Smooth muscle cell (in vitro differentiated cells): Measurements from ENCODE around the gene SLC39A10. TPM values are rescaled to one million over a fixed set of nuclear protein-coding genes. Genes with fewer than 3 reads are reported as not detected.

ENCODE experiments used
- DNase-seq: peaks from one replicate; lab custom pipeline; 2025; ENCODE audit not compliant: unreplicated experiment; lab: John Stamatoyannopoulos, UW
- H2AFZ ChIP-seq: fragments of 200-600 bp; sonication (generic); 2 replicates; pipeline ENCODE4 v1.6.0; 2016; ENCODE audit warnings: antibody characterized with exemption, low read depth, mild to moderate bottlenecking
- H3F3A ChIP-seq: fragments of 200-600 bp; sonication (generic); 2 replicates; pipeline ENCODE4 v1.6.0; 2017; ENCODE audit warnings: antibody characterized with exemption, low read depth
- H3K27ac ChIP-seq: fragments of 200-600 bp; sonication (generic); 2 replicates; pipeline ENCODE4 v1.5.1; 2016; ENCODE audit warnings: low read depth, mild to moderate bottlenecking
- H3K27me3 ChIP-seq: fragments of 200-600 bp; sonication (generic); 2 replicates; pipeline ENCODE4 v1.6.1; 2016; ENCODE audit warnings: low read depth, mild to moderate bottlenecking
- H3K36me3 ChIP-seq: fragments of 200-600 bp; sonication (generic); 2 replicates; pipeline ENCODE4 v1.5.1; 2016; ENCODE audit warnings: low read depth
- H3K4me1 ChIP-seq: fragments of 200-600 bp; sonication (generic); 2 replicates; pipeline ENCODE4 v1.5.1; 2016; ENCODE audit warnings: low read depth
- H3K4me2 ChIP-seq: fragments of 200-600 bp; sonication (generic); 2 replicates; pipeline ENCODE4 v1.6.0; 2016; ENCODE audit warnings: mild to moderate bottlenecking
- H3K4me3 ChIP-seq: fragments of 200-600 bp; sonication (generic); 2 replicates; pipeline ENCODE4 v1.5.1; 2016; ENCODE audit warnings: mild to moderate bottlenecking
- H3K79me2 ChIP-seq: fragments of 200-600 bp; sonication (generic); 2 replicates; pipeline ENCODE4 v1.6.0; 2016; ENCODE audit warnings: low read depth, mild to moderate bottlenecking
- H3K9ac ChIP-seq: fragments of 200-600 bp; sonication (generic); 2 replicates; pipeline ENCODE4 v1.6.0; 2016; ENCODE audit warnings: low read depth
- H3K9me3 ChIP-seq: fragments of 200-600 bp; sonication (generic); replicated peaks from 2 replicates; pipeline ENCODE4 v1.5.1; 2016; ENCODE audit warnings: low read depth
- H4K20me1 ChIP-seq: fragments of 200-600 bp; sonication (generic); 2 replicates; pipeline ENCODE4 v1.6.0; 2016; ENCODE audit warnings: low read depth
- WGBS: methylation state at CpG from one replicate; pipeline ENCODE4 v1.1.7; 2016; ENCODE audit warnings: low lambda C conversion rate; 5-methylcytosine and 5-hydroxymethylcytosine counted together
- polyA plus RNA-seq: library from polyadenylated mRNA; unstranded; fragments of >200 nt; fragmentation: Nextera tagmentation; extraction: Ambion mirVana; gene quantifications from 2 replicates; pipeline ENCODE4 v1.2.1, GENCODE V29; 2016
- total RNA-seq: library from RNA; depleted of rRNA; stranded (reverse); fragments of >200 nt; gene quantifications from 2 replicates; pipeline ENCODE4 v1.2.3, GENCODE V29; 2014
- TF ChIP-seq, protein P1 (sequence below): fragments of 200-600 bp; sonication (generic); IDR thresholded peaks from 2 replicates; pipeline ENCODE4 v1.5.1; 2017; ENCODE audit warnings: borderline replicate concordance, mild to moderate bottlenecking, antibody characterized with exemption; ENCODE audit not compliant: insufficient read depth, poor library complexity, severe bottlenecking

Gene SLC39A10
- total and polyA plus RNA-seq, 2 experiments from 2014 or later: 15.6 to 81.2 TPM

DNA sequence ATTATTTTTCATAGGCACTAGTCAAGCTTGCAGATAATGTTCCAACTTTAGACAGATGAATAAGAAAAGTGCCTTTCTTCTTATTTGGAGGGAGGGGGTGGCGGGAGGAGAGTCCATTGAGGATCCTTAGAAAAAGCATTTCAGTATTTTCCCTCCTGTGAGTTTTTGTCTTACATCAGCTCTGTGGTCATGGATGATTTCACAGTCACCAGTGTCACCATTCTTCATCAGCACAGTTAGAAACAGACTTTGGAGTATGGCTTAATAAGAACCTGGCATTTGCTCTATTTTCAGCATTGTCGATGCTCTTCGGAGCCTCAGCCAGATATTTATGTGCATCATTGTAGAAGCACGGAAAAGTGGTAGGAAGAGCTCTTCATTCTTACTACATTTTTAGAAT lies 70.1 kb downstream of the SLC39A10 start:
- no peak overlapping the region for H3K4me3 ChIP-seq
- H3K9ac ChIP-seq: no peak overlapping the region
- H3K79me2 ChIP-seq: no peaks in the 10 kb centered on the region
- 98% methylated on average over 4 of the region's 4 CpGs for WGBS
- no peak overlapping the region for H2AFZ ChIP-seq
- no peaks in the 10 kb centered on the region for H3K27me3 ChIP-seq
- no peak overlapping the region for H3K4me2 ChIP-seq
- H3K9me3 ChIP-seq: no peaks in the 10 kb centered on the region
- H4K20me1 ChIP-seq: no peaks in the 10 kb centered on the region
- TF ChIP-seq, protein P1, sequence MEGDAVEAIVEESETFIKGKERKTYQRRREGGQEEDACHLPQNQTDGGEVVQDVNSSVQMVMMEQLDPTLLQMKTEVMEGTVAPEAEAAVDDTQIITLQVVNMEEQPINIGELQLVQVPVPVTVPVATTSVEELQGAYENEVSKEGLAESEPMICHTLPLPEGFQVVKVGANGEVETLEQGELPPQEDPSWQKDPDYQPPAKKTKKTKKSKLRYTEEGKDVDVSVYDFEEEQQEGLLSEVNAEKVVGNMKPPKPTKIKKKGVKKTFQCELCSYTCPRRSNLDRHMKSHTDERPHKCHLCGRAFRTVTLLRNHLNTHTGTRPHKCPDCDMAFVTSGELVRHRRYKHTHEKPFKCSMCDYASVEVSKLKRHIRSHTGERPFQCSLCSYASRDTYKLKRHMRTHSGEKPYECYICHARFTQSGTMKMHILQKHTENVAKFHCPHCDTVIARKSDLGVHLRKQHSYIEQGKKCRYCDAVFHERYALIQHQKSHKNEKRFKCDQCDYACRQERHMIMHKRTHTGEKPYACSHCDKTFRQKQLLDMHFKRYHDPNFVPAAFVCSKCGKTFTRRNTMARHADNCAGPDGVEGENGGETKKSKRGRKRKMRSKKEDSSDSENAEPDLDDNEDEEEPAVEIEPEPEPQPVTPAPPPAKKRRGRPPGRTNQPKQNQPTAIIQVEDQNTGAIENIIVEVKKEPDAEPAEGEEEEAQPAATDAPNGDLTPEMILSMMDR: no peak
- H3K27ac ChIP-seq: no peak overlapping the region
- H3F3A ChIP-seq: no peaks in the 10 kb centered on the region
- H3K36me3 ChIP-seq: peaks cover 7% of the 10 kb centered on the region
- no peak for DNase-seq
- H3K4me1 ChIP-seq: peaks cover 7% of the 10 kb centered on the region

DNA sequence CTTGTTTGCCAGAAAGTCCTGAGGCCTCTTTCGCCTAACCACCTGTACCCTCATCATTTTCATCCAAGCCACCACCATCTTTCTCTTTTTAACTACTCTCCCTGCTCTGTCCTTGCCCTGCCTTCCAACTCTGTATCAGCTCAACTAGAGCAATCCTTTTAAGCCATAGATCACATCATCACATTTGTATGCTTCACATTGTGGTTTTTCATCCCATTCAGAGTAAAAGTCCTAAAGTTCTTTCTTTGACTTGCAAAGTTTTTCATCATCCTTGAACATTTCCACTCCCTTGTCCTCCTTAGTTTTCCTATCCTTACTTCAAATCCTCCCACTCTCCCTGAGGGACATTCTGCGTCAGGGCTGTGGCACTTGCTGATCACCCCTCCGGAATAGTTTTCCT lies 73.9 kb downstream of the SLC39A10 start:
- DNase-seq: no peak
- H3K79me2 ChIP-seq: no peaks in the 10 kb centered on the region
- no peaks in the 10 kb centered on the region for H4K20me1 ChIP-seq

DNA sequence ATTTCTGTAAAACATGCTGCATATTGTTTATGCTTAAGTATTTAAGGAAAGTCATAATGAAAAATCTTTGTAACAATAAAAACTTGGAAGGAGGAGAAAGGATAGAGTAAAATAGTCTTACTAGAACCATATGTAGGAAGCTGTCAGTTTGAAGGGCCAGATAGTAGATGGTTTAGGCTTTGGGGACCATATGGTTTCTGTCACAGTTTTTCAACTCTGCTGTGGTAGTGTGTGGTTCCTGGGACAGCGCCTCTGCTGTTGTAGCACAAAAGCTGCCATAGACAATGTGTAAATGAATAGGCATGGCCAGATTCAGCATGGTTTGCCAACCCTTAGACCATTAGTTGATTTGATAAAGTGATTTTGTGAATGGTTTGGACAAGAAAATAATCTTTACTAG lies 75.5 kb downstream of the SLC39A10 start:
- Histone ChIP-seq H4K20me1 (no peaks in the 10 kb centered on the region), H2AFZ (no peak overlapping the region), H3K27ac (no peak overlapping the region), H3K9ac (no peak overlapping the region), H3K79me2 (no peaks in the 10 kb centered on the region), H3K4me3 (no peak overlapping the region), H3F3A (no peaks in the 10 kb centered on the region), H3K9me3 (no peaks in the 10 kb centered on the region), H3K4me1 (no peaks in the 10 kb centered on the region), H3K4me2 (no peak overlapping the region), H3K27me3 (no peaks in the 10 kb centered on the region), H3K36me3 (no peaks in the 10 kb centered on the region)
- 93% methylated on average over 1 of the region's 1 CpG for WGBS
- TF ChIP-seq, protein P1: no peak
- DNase-seq: no peak

More for the DNA sequence above, 73.9 kb downstream of the SLC39A10 start:
- Histone ChIP-seq H3K4me3 (no peak overlapping the region), H3K27me3 (no peaks in the 10 kb centered on the region), H3K9me3 (no peaks in the 10 kb centered on the region), H2AFZ (no peak overlapping the region), H3K36me3 (no peaks in the 10 kb centered on the region), H3K27ac (no peak overlapping the region), H3K4me2 (no peak overlapping the region), H3K9ac (no peak overlapping the region), H3K4me1 (peaks cover 5% of the 10 kb centered on the region), H3F3A (no peaks in the 10 kb centered on the region)
- 93% methylated on average over 3 of the region's 3 CpGs for WGBS
- TF ChIP-seq, protein P1: no peak

DNA sequence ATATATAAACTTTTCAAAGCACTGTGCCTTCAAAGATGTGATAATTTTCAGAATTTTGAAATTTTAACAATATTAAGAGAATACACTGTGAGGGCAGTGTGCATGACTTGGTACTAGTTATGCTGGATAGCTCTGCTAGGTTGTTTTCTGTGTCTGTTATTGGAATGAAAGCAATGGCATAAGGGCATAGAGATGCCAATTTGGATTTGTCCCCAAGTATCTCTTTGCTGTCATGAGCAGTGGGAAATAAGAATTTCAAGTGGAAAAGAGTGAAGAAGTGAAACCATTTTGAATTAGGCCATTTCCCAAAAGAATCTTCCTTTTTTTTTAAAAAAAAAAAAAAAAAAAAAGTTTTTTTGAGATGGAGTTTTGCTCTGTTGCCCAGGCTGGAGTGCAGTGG lies 76.8 kb downstream of the SLC39A10 start:
- TF ChIP-seq, protein P1: no peak
- H2AFZ ChIP-seq: no peak overlapping the region
- no peaks in the 10 kb centered on the region for H3K4me1 ChIP-seq
- no peaks in the 10 kb centered on the region for H4K20me1 ChIP-seq
- DNase-seq: no peak
- no peaks in the 10 kb centered on the region for H3F3A ChIP-seq
- H3K27me3 ChIP-seq: no peaks in the 10 kb centered on the region
- no peak overlapping the region for H3K4me2 ChIP-seq
- no peak overlapping the region for H3K4me3 ChIP-seq
- H3K27ac ChIP-seq: no peak overlapping the region
- no peaks in the 10 kb centered on the region for H3K9me3 ChIP-seq
- no peaks in the 10 kb centered on the region for H3K36me3 ChIP-seq
- no peaks in the 10 kb centered on the region for H3K79me2 ChIP-seq
- H3K9ac ChIP-seq: no peak overlapping the region
